Endothelial cell of umbilical vein (primary cell): ENCODE results near the gene CATSPER3. TPM values are rescaled to one million over a fixed set of nuclear protein-coding genes. Genes with fewer than 3 reads are reported as not detected.

Experiments
- BruUV-seq: library from RNA; stranded (reverse); fragments of 400-500 nt; replicated peaks from 2 replicates; lab custom pipeline; 2021; lab: Mats Ljungman, UMichigan
- CTCF ChIA-PET: fragments of 300-600, 350-600 bp; sonication (Branson Sonifier 250); formaldehyde crosslinking; loops from one replicate; lab custom pipeline; 2021; ENCODE audit warnings: antibody characterized with exemption, inconsistent platforms; lab: Charles Lee
- POLR2A ChIA-PET: fragments of 300-600, 350-600 bp; sonication (Branson Sonifier 250); formaldehyde crosslinking; loops from one replicate; lab custom pipeline; 2021; ENCODE audit warnings: antibody characterized with exemption, inconsistent platforms; lab: Charles Lee
- DNase-seq: peaks from one replicate; pipeline ENCODE4 v3.0.0-alpha.2; 2011; ENCODE audit warnings: low read depth, low spot score
- FAIRE-seq: peaks from 2 replicates; lab custom pipeline; 2011; peaks lifted over from hg19 to GRCh38; lab: Jason Lieb, UNC
- H2AFZ ChIP-seq: 2 replicates; pipeline ENCODE4 v1.6.0; 2012; ENCODE audit warnings: low read depth, low read length, control low read depth, inconsistent platforms
- H3K27ac ChIP-seq: 2 replicates; pipeline ENCODE4 v1.5.1; 2011; ENCODE audit warnings: low read depth, mild to moderate bottlenecking, control low read depth, low read length, moderate library complexity; ENCODE audit not compliant: insufficient read depth
- H3K27me3 ChIP-seq, 2 experiments: 2 replicates each; pipeline versions ENCODE4 v1.6.0 to v1.6.1; 2011; ENCODE audit warnings: low read length in 2 of 2, mixed read lengths in 1 of 2; ENCODE audit not compliant: control insufficient read depth in 2 of 2, insufficient read depth in 2 of 2
- H3K36me3 ChIP-seq, 2 experiments: 2 replicates in 1 of 2; 3 replicates in 1 of 2; pipeline ENCODE4 v1.5.1; 2011; ENCODE audit warnings: low read length in 2 of 2, mild to moderate bottlenecking in 1 of 2, moderate library complexity in 1 of 2; ENCODE audit not compliant: control insufficient read depth in 2 of 2, insufficient read depth in 2 of 2; ENCODE audit errors: extremely low read depth in 1 of 2
- H3K4me1 ChIP-seq: 3 replicates; pipeline ENCODE4 v1.5.1; 2011; ENCODE audit warnings: mild to moderate bottlenecking, low read length; ENCODE audit not compliant: control insufficient read depth, insufficient read depth; ENCODE audit errors: extremely low read depth
- H3K4me2 ChIP-seq: 2 replicates; pipeline ENCODE4 v1.6.1; 2011; ENCODE audit warnings: low read length, control low read depth, mixed read lengths; ENCODE audit not compliant: insufficient read depth
- H3K4me3 ChIP-seq, 3 experiments: fragments of 200-600 bp in 1 of 3; sonication (generic), shearing (Covaris generic) in 1 of 3; replicated peaks in 1 of 3; 2 replicates each; pipeline ENCODE4 v1.5.1; 2011 to 2016; ENCODE audit warnings: control low read depth in 3 of 3, low read length in 3 of 3, mild to moderate bottlenecking in 2 of 3, inconsistent platforms in 1 of 3, low read depth in 1 of 3, moderate library complexity in 1 of 3; ENCODE audit not compliant: insufficient read depth in 1 of 3
- H3K79me2 ChIP-seq: 2 replicates; pipeline ENCODE4 v1.6.0; 2012; ENCODE audit warnings: low read length, inconsistent platforms; ENCODE audit not compliant: control insufficient read depth, insufficient read depth
- H3K9ac ChIP-seq: replicated peaks from 2 replicates; pipeline ENCODE3; 2011; ENCODE audit warnings: low read length, control low read depth; ENCODE audit not compliant: insufficient read depth; ENCODE audit errors: extremely low read depth
- H3K9me1 ChIP-seq: replicated peaks from 3 replicates; pipeline ENCODE4 v1.6.0; 2011; ENCODE audit warnings: mild to moderate bottlenecking, low read length; ENCODE audit not compliant: control insufficient read depth, insufficient read depth; ENCODE audit errors: extremely low read depth
- H3K9me3 ChIP-seq: replicated peaks from 2 replicates; pipeline ENCODE4 v1.5.1; 2012; ENCODE audit warnings: low read length, inconsistent platforms; ENCODE audit not compliant: control insufficient read depth, insufficient read depth
- H4K20me1 ChIP-seq: replicated peaks from 2 replicates; pipeline ENCODE3; 2011; ENCODE audit warnings: mild to moderate bottlenecking, low read length; ENCODE audit not compliant: control insufficient read depth, insufficient read depth; ENCODE audit errors: extremely low read depth
- EZH2 ChIP-seq: IDR thresholded peaks from 2 replicates; pipeline ENCODE4 v1.6.1; 2012; ENCODE audit warnings: borderline replicate concordance, low read depth, mild to moderate bottlenecking, moderate library complexity, low read length, inconsistent platforms; ENCODE audit not compliant: severe bottlenecking
- FOS ChIP-seq: IDR thresholded peaks from 2 replicates; pipeline ENCODE4 v1.6.1; 2011; ENCODE audit warnings: mild to moderate bottlenecking, low read length, moderate library complexity, borderline replicate concordance; ENCODE audit not compliant: insufficient read depth
- GATA2 ChIP-seq: IDR thresholded peaks from 2 replicates; pipeline ENCODE4 v1.7.0; 2011; ENCODE audit warnings: low read depth, mild to moderate bottlenecking, moderate library complexity, mixed read lengths, low read length; ENCODE audit not compliant: insufficient read length, insufficient read depth
- JUN ChIP-seq: IDR thresholded peaks from 2 replicates; pipeline ENCODE4 v1.6.1; 2011; ENCODE audit warnings: borderline replicate concordance, low read depth; ENCODE audit not compliant: insufficient read length, insufficient read depth
- MYC ChIP-seq: IDR thresholded peaks from one replicate; pipeline ENCODE4 v1.6.1; 2011; ENCODE audit warnings: mild to moderate bottlenecking, low read depth, low read length
- dilution Hi-C: fragments of 300-500 bp; cut with MboI; formaldehyde crosslinking; loops from one replicate; pipeline ENCODE4 v1.15.0; 2019; ENCODE audit warnings: low sequenced_read_pairs; ENCODE audit not compliant: extremely low pct_ligation_motif_present
- intact Hi-C: fragments of 100-400 bp; cut with micrococcal nuclease; formaldehyde crosslinking; loops from one replicate; pipeline ENCODE4 v1.10.0; 2022
- polyA plus RNA-seq, 4 experiments: library from polyadenylated mRNA; depleted of rRNA in 3 of 4; stranded (reverse) in 3 of 4; unstranded in 1 of 4; fragments of >200 nt; gene quantifications; 2 replicates each; pipeline versions ENCODE4 v1.2.1 to v1.2.3, GENCODE V29; 2011 to 2012; ENCODE audit warnings: missing spikeins in 1 of 4
- total RNA-seq: library from RNA; stranded (reverse); gene quantifications from 2 replicates; pipeline ENCODE4 v1.2.3, GENCODE V29; 2021
- TF ChIP-seq, protein P1 (sequence below): IDR thresholded peaks from 2 replicates; pipeline ENCODE4 v1.6.1; 2011; ENCODE audit not compliant: insufficient read depth, insufficient read length
- TF ChIP-seq, protein P2 (sequence below), 2 donors: IDR thresholded peaks; 1 replicate in 1 of 2; 2 replicates in 1 of 2; pipeline ENCODE4 v1.5.1; 2011; ENCODE audit warnings: low read length in 2 of 2, mild to moderate bottlenecking in 2 of 2, moderate library complexity in 2 of 2, control low read depth in 1 of 2, inconsistent platforms in 1 of 2, low read depth in 1 of 2; ENCODE audit not compliant: insufficient read depth in 1 of 2; ENCODE audit errors: extremely low read depth in 1 of 2

CATSPER3 gene
- total and polyA plus RNA-seq, 2 donors (not counting 3 experiments of a cell fraction or from before 2014, with no cell fraction given) = 0.43 to 0.71 TPM

DNA sequence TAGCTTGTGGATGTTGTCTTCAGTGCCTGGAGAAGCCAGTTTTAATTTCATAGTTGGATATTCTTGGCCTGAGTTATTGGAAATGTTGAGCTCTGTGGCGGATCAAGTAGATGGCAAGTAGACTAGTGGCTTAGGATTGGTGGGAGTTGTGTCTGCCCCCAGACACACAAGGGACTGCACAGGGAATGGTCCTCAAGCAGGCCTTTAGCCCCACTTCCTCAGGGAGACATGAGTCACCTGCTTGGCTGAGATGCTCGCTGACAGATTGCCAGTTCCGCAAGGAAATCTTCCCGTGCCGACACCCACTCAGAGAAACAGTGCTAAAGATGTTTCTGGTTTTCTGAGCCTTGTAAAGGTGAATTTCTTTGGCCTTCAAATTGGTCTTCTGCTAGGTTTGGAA, 18.8 kb upstream of the CATSPER3 start:
- no peaks in the 10 kb centered on the region for H4K20me1 ChIP-seq
- ChIA-PET CTCF (interaction anchor here (0.9 to 1.8 kb wide), 4 partner anchors 12 to 32 kb away, joined by 3 to 7 read pairs (median 4); no protein-coding TSS in a partner anchor), POLR2A (no interaction called here)
- no peak overlapping the region for H3K4me3 ChIP-seq
- intact Hi-C loops (no loop called here), dilution Hi-C loops (no loop called here)
- no TSS peak for BruUV-seq
- peak; percentile 44 for DNase-seq
- H3K79me2 ChIP-seq = no peaks in the 10 kb centered on the region
- H3K27ac ChIP-seq = no peak overlapping the region
- H2AFZ ChIP-seq = no peak overlapping the region
- H3K9ac ChIP-seq = no peak overlapping the region
- H3K4me1 ChIP-seq = peaks cover 5% of the 10 kb centered on the region
- H3K9me3 ChIP-seq = no peaks in the 10 kb centered on the region
- no peaks in the 10 kb centered on the region for H3K27me3 ChIP-seq
- FAIRE-seq = peak; percentile 55
- no peaks in the 10 kb centered on the region for H3K9me1 ChIP-seq
- no peak overlapping the region for H3K4me2 ChIP-seq
- peak; percentile 10 for TF ChIP-seq FOS
- no peak for TF ChIP-seq MYC
- H3K36me3 ChIP-seq = no peaks in the 10 kb centered on the region

DNA sequence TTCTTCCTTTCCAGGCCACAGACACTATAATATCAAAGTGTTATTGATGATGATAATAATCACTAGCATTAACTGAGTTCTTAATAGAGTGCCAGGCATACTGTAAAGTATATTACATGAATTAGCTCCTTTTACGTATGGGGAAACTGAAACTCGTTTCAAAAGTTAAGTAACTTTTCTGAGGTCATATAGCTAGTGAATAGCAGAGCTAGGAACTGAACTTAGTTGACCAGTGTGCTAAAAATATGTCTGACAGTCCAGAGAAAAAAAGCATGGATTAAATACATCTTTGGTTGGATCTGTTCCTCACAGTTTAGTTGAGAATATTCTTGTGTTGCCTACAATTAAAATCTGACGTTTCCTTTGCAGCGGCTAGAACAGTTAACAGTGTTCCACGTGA, 18.4 kb upstream of the CATSPER3 start:
- H2AFZ ChIP-seq = no peak overlapping the region
- intact Hi-C loops (no loop called here), dilution Hi-C loops (no loop called here)
- no peak overlapping the region for H3K9ac ChIP-seq
- no peaks in the 10 kb centered on the region for H4K20me1 ChIP-seq
- no TSS peak for BruUV-seq
- no peak for DNase-seq
- H3K9me3 ChIP-seq = no peaks in the 10 kb centered on the region
- H3K4me1 ChIP-seq = peaks cover 5% of the 10 kb centered on the region
- H3K4me3 ChIP-seq = no peak overlapping the region
- no peak overlapping the region for H3K27ac ChIP-seq
- no peaks in the 10 kb centered on the region for H3K36me3 ChIP-seq
- H3K79me2 ChIP-seq = no peaks in the 10 kb centered on the region
- H3K4me2 ChIP-seq = no peak overlapping the region
- ChIA-PET POLR2A (no interaction called here), CTCF (interaction anchor here (0.9 to 1.8 kb wide), 3 partner anchors 11 to 32 kb away, joined by 3 to 7 read pairs (median 4); no protein-coding TSS in a partner anchor)
- H3K9me1 ChIP-seq = no peaks in the 10 kb centered on the region
- no peaks in the 10 kb centered on the region for H3K27me3 ChIP-seq
- no peak for TF ChIP-seq FOS
- TF ChIP-seq JUN = no peak
- TF ChIP-seq, protein P1, sequence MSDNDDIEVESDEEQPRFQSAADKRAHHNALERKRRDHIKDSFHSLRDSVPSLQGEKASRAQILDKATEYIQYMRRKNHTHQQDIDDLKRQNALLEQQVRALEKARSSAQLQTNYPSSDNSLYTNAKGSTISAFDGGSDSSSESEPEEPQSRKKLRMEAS = no peak
- TF ChIP-seq EZH2 = no peak
- TF ChIP-seq, protein P2, sequence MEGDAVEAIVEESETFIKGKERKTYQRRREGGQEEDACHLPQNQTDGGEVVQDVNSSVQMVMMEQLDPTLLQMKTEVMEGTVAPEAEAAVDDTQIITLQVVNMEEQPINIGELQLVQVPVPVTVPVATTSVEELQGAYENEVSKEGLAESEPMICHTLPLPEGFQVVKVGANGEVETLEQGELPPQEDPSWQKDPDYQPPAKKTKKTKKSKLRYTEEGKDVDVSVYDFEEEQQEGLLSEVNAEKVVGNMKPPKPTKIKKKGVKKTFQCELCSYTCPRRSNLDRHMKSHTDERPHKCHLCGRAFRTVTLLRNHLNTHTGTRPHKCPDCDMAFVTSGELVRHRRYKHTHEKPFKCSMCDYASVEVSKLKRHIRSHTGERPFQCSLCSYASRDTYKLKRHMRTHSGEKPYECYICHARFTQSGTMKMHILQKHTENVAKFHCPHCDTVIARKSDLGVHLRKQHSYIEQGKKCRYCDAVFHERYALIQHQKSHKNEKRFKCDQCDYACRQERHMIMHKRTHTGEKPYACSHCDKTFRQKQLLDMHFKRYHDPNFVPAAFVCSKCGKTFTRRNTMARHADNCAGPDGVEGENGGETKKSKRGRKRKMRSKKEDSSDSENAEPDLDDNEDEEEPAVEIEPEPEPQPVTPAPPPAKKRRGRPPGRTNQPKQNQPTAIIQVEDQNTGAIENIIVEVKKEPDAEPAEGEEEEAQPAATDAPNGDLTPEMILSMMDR (IDR thresholded peaks at IDR 0.05; ENCODE audit: extremely low read depth in 1 of 2, insufficient read depth in 1 of 2, low read depth in 1 of 2, low read length in 2 of 2) = no peak
- TF ChIP-seq GATA2 = no peak
- no peak for FAIRE-seq
